ENCODE measurements around the gene CDKL2.

GRCh38 chr4:75666299-75666698 is 36.0 kb upstream of the CDKL2 start:
- no peak for TF ChIP-seq POLR2A (IDR thresholded peaks at IDR 0.05)
- TF ChIP-seq CTCF (IDR thresholded peaks at IDR 0.05) = no peak

Measured in testis (tissue), 2 donors.